ENCODE measurements around the gene TSPO. TPM values are rescaled to one million over a fixed set of nuclear protein-coding genes. Genes with fewer than 3 reads are reported as not detected.

The TSPO gene
- total RNA-seq, 1 experiment from 2014 or later = 243 TPM

- no TSS peak for BruUV-seq (replicated peaks)
- Histone ChIP-seq H4K20me1 (ENCODE audit: insufficient read depth) (peaks cover 30% of the 10 kb centered on the region), H2AFZ (no peak overlapping the region), H3K27ac (no peak overlapping the region), H3K36me3 (ENCODE audit: low read depth) (peaks cover 4% of the 10 kb centered on the region; the same call in 1 of the 2 replicates), H3K79me2 (ENCODE audit: low read depth) (peaks cover 51% of the 10 kb centered on the region), H3K4me2 (no peak overlapping the region), H3K4me1 (replicated peaks; ENCODE audit: insufficient read depth) (peaks cover 20% of the 10 kb centered on the region), H3K27me3 (ENCODE audit: insufficient read depth, low read depth) (no peaks in the 10 kb centered on the region), H3K9me3 (ENCODE audit: insufficient read depth, low read depth) (no peaks in the 10 kb centered on the region), H3F3A (ENCODE audit: insufficient read depth, low read depth) (peaks cover 10% of the 10 kb centered on the region; the same call in 1 of the 2 replicates), H3K4me3 (no peak overlapping the region), H3K9me2 (ENCODE audit: insufficient read depth) (no peaks in the 10 kb centered on the region)
- intact Hi-C loops (cut with micrococcal nuclease; ENCODE audit: unreplicated experiment) = loop anchor here (5.0 kb wide), 1 partner anchor 32 kb away; the partner anchor contains the start of gene TTLL12
- no peak for TF ChIP-seq EZH2 (IDR thresholded peaks at IDR 0.05; ENCODE audit: low read depth)
- TF ChIP-seq, protein P1, sequence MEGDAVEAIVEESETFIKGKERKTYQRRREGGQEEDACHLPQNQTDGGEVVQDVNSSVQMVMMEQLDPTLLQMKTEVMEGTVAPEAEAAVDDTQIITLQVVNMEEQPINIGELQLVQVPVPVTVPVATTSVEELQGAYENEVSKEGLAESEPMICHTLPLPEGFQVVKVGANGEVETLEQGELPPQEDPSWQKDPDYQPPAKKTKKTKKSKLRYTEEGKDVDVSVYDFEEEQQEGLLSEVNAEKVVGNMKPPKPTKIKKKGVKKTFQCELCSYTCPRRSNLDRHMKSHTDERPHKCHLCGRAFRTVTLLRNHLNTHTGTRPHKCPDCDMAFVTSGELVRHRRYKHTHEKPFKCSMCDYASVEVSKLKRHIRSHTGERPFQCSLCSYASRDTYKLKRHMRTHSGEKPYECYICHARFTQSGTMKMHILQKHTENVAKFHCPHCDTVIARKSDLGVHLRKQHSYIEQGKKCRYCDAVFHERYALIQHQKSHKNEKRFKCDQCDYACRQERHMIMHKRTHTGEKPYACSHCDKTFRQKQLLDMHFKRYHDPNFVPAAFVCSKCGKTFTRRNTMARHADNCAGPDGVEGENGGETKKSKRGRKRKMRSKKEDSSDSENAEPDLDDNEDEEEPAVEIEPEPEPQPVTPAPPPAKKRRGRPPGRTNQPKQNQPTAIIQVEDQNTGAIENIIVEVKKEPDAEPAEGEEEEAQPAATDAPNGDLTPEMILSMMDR (conservative IDR thresholded peaks at IDR 0.05) = no peak
- POLR2A ChIA-PET (ENCODE audit: unreplicated experiment) = interaction anchor here (0.6 kb wide), 1 partner anchor 235 kb away, joined by 8 read pairs; no protein-coding TSS in a partner anchor
- CTCF ChIA-PET = no interaction called here
- DNase-seq = no peak
Measured at GRCh38 chr22:43154887-43155536, 3.7 kb downstream of the TSPO start.

DNA sequence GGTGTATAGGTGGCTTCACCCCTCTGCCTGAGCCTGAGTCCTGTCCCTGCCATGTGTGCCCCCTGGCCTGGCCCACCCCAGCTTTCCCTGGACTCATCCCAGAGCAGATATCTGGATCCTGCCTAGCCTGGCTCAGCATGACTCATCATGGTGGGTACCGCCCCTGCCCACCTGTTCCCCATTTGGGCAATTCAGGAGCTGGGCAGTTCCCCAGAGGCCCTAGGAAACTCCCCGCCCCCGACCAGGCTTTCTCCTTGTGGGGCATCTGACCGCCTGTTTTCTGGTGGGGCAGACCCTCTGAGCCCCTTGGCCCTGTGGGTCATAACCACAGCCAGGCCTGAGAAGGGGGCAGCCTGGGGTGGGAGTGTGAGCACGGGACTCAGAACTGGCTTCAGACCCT is 4.4 kb downstream of the TSPO start:
- Histone ChIP-seq H3K27ac (no peak overlapping the region), H3F3A (ENCODE audit: insufficient read depth, low read depth) (peaks cover 6% of the 10 kb centered on the region; the same call in 1 of the 2 replicates), H3K4me1 (replicated peaks; ENCODE audit: insufficient read depth) (peaks cover 19% of the 10 kb centered on the region), H3K4me3 (no peak overlapping the region), H3K27me3 (ENCODE audit: insufficient read depth, low read depth) (no peaks in the 10 kb centered on the region), H3K36me3 (ENCODE audit: low read depth) (peaks cover 4% of the 10 kb centered on the region; the same call in 1 of the 2 replicates), H3K9me3 (ENCODE audit: insufficient read depth, low read depth) (no peaks in the 10 kb centered on the region), H3K4me2 (no peak overlapping the region), H4K20me1 (ENCODE audit: insufficient read depth) (peaks cover 38% of the 10 kb centered on the region), H3K9me2 (ENCODE audit: insufficient read depth) (no peaks in the 10 kb centered on the region), H3K79me2 (ENCODE audit: low read depth) (peaks cover 51% of the 10 kb centered on the region), H2AFZ (no peak overlapping the region)
- DNase-seq = peak in 1 of 2 experiments; percentile 26
- ChIA-PET POLR2A (ENCODE audit: unreplicated experiment) (interaction anchor here (0.6 kb wide), 1 partner anchor 236 kb away, joined by 8 read pairs; no protein-coding TSS in a partner anchor), CTCF (interaction anchor here (0.6 kb wide), 1 partner anchor 30 kb away, joined by 9 read pairs; no protein-coding TSS in a partner anchor)
- BruUV-seq (replicated peaks) = no TSS peak
- TF ChIP-seq, protein P1 (conservative IDR thresholded peaks at IDR 0.05) = no peak
- TF ChIP-seq EZH2 (IDR thresholded peaks at IDR 0.05; ENCODE audit: low read depth) = no peak
- intact Hi-C loops (cut with micrococcal nuclease; ENCODE audit: unreplicated experiment) = no loop called here

DNA sequence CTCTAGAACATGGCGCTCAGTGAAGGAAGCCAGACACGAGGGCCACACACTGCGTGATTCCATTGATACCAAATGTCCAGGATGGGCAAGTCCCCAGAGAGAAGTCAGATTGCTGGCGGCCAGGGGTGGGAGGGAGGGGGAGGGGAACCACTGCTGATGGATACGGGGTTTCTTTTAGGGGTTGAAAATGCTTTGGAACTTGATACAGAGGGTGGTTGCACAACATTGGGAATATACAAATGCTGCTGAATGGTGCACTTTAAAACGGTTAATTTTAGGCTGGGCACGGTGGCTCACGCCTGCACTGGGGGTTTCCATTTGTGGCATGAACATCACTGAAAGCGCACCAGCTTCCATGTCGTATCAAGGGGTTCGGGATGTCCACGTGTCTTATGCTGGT is 5.1 kb downstream of the TSPO start:
- peaks cover 5% of the 10 kb centered on the region; the same call in 1 of the 2 replicates for H3F3A ChIP-seq (ENCODE audit: insufficient read depth, low read depth)
- H3K27ac ChIP-seq = no peak overlapping the region
- peaks cover 51% of the 10 kb centered on the region for H3K79me2 ChIP-seq (ENCODE audit: low read depth)
- no peak for DNase-seq
- intact Hi-C loops (cut with micrococcal nuclease; ENCODE audit: unreplicated experiment) = no loop called here
- H3K9me3 ChIP-seq (ENCODE audit: insufficient read depth, low read depth) = no peaks in the 10 kb centered on the region
- H4K20me1 ChIP-seq (ENCODE audit: insufficient read depth) = peaks cover 38% of the 10 kb centered on the region
- H3K36me3 ChIP-seq (ENCODE audit: low read depth) = peaks cover 4% of the 10 kb centered on the region; the same call in 1 of the 2 replicates
- ChIA-PET POLR2A (ENCODE audit: unreplicated experiment) (no interaction called here), CTCF (interaction anchor here (0.6 kb wide), 1 partner anchor 30 kb away, joined by 9 read pairs; no protein-coding TSS in a partner anchor)
- H3K4me2 ChIP-seq = no peak overlapping the region
- no peak for TF ChIP-seq EZH2 (IDR thresholded peaks at IDR 0.05; ENCODE audit: low read depth)
- TF ChIP-seq, protein P1 (conservative IDR thresholded peaks at IDR 0.05) = no peak
- peaks cover 16% of the 10 kb centered on the region for H3K4me1 ChIP-seq (replicated peaks; ENCODE audit: insufficient read depth)
- H2AFZ ChIP-seq = no peak overlapping the region
- no TSS peak for BruUV-seq (replicated peaks)
- H3K4me3 ChIP-seq = no peak overlapping the region
- no peaks in the 10 kb centered on the region for H3K27me3 ChIP-seq (ENCODE audit: insufficient read depth, low read depth)
- no peaks in the 10 kb centered on the region for H3K9me2 ChIP-seq (ENCODE audit: insufficient read depth)

Measured in PC-9 (cell line).